HCT116 (cell line): ENCODE data around the gene FOXO6. TPM values are rescaled to one million over a fixed set of nuclear protein-coding genes. Genes with fewer than 3 reads are reported as not detected.

Source experiments
- ATAC-seq: fragments of 200-7000 bp; cut with Tn5 transposase; 2 replicates; pipeline ENCODE4 v1.9.1; 2020; ENCODE audit warnings: mild to moderate bottlenecking, moderate library complexity
- BruUV-seq: library from RNA; stranded (reverse); fragments of 400-500 nt; replicated peaks from 2 replicates; lab custom pipeline; 2021; lab: Mats Ljungman, UMichigan
- CTCF ChIA-PET: fragments of 300-600 bp; sonication (Branson Sonifier 250); formaldehyde crosslinking; loops from one replicate; lab custom pipeline; 2021; ENCODE audit warnings: antibody characterized with exemption; lab: Charles Lee
- POLR2A ChIA-PET: fragments of 300-600, 350-600 bp; sonication (Branson Sonifier 250); formaldehyde crosslinking; loops from one replicate; lab custom pipeline; 2021; ENCODE audit warnings: antibody characterized with exemption; lab: Charles Lee
- RAD21 ChIA-PET, 2 experiments: fragments of 300-600 bp; sonication (Branson Sonifier 250); formaldehyde crosslinking; loops; one replicate each; lab custom pipeline; 2023; ENCODE audit warnings: low total read pairs in 2 of 2; ENCODE audit not compliant: uncharacterized antibody in 2 of 2, unreplicated experiment in 2 of 2, low non-redundant PET in 1 of 2; lab: Charles Lee
- DNase-seq: peaks from one replicate; pipeline ENCODE4 v3.0.0-alpha.2; 2010; ENCODE audit warnings: low read depth, low spot score
- H2AFZ ChIP-seq: fragments of 200-600 bp; shearing (Covaris generic), sonication (generic); 2 replicates; pipeline ENCODE4 v1.6.1; 2017; ENCODE audit warnings: low read depth, mixed run types, mixed read lengths, antibody characterized with exemption, low read length; ENCODE audit not compliant: poor library complexity, severe bottlenecking
- H3K27ac ChIP-seq: 2 replicates; pipeline ENCODE4 v1.5.1; 2012; ENCODE audit warnings: low read depth, low read length
- H3K27me3 ChIP-seq: fragments of 200-600 bp; sonication (generic); 2 replicates; pipeline ENCODE4 v1.6.1; 2016; ENCODE audit warnings: mixed run types, low read length, mixed read lengths; ENCODE audit not compliant: insufficient read depth
- H3K36me3 ChIP-seq, 2 experiments: fragments of 200-500 bp in 1 of 2; fragments of 200-600 bp in 1 of 2; sonication (Bioruptor generic) in 1 of 2; sonication (generic) in 1 of 2; 2 replicates each; pipeline versions ENCODE4 v1.5.1 to v1.6.1; 2014 to 2016; ENCODE audit warnings: low read length in 2 of 2, inconsistent platforms in 1 of 2, mixed read lengths in 1 of 2, mixed run types in 1 of 2; ENCODE audit not compliant: insufficient read depth in 2 of 2, control insufficient read depth in 1 of 2
- H3K4me1 ChIP-seq, 2 experiments: fragments of 200-600 bp in 1 of 2; sonication (generic) in 1 of 2; 2 replicates each; pipeline versions ENCODE4 v1.5.1 to v1.6.1; 2012 to 2017; ENCODE audit warnings: low read length in 2 of 2, inconsistent platforms in 1 of 2, mild to moderate bottlenecking in 1 of 2, mixed read lengths in 1 of 2, mixed run types in 1 of 2, moderate library complexity in 1 of 2; ENCODE audit not compliant: insufficient read depth in 2 of 2, control insufficient read depth in 1 of 2
- H3K4me2 ChIP-seq: fragments of 200-600 bp; sonication (generic); 2 replicates; pipeline ENCODE4 v1.6.1; 2017; ENCODE audit warnings: mixed run types, low read length, mixed read lengths
- H3K4me3 ChIP-seq, 2 experiments: fragments of 200-600 bp in 1 of 2; sonication (generic) in 1 of 2; replicated peaks in 1 of 2; 2 replicates each; pipeline ENCODE4 v1.5.1; 2011 to 2016; ENCODE audit warnings: low read length in 2 of 2, control low read depth in 1 of 2, low read depth in 1 of 2, mild to moderate bottlenecking in 1 of 2, mixed read lengths in 1 of 2, mixed run types in 1 of 2
- H3K79me2 ChIP-seq: fragments of 200-600 bp; sonication (generic); 2 replicates; pipeline ENCODE4 v1.6.1; 2017; ENCODE audit warnings: mild to moderate bottlenecking, mixed run types, low read length, moderate library complexity, mixed read lengths; ENCODE audit not compliant: insufficient read depth
- H3K9ac ChIP-seq: fragments of 200-600 bp; sonication (generic); 2 replicates; pipeline ENCODE4 v1.6.1; 2016; ENCODE audit warnings: low read length, mixed read lengths
- H3K9me2 ChIP-seq: fragments of 200-600 bp; sonication (generic), shearing (Covaris generic); 2 replicates; pipeline ENCODE4 v1.6.1; 2017; ENCODE audit warnings: mixed run types, mild to moderate bottlenecking, moderate library complexity; ENCODE audit not compliant: insufficient read depth
- H3K9me3 ChIP-seq, 2 experiments: fragments of 200-500 bp in 1 of 2; fragments of 200-600 bp in 1 of 2; sonication (Bioruptor generic) in 1 of 2; sonication (generic) in 1 of 2; 2 replicates each; pipeline ENCODE4 v1.6.1; 2014 to 2017; ENCODE audit warnings: low read length in 2 of 2, mixed read lengths in 2 of 2, inconsistent platforms in 1 of 2, low read depth in 1 of 2, mild to moderate bottlenecking in 1 of 2, mixed run types in 1 of 2, moderate library complexity in 1 of 2; ENCODE audit not compliant: control insufficient read depth in 1 of 2, insufficient read depth in 1 of 2
- H4K20me1 ChIP-seq: fragments of 200-600 bp; sonication (generic), shearing (Covaris generic); 2 replicates; pipeline ENCODE4 v1.6.1; 2017; ENCODE audit warnings: mixed run types, mild to moderate bottlenecking, moderate library complexity; ENCODE audit not compliant: insufficient read depth
- ATF3 ChIP-seq: IDR thresholded peaks from 2 replicates; pipeline ENCODE4 v1.6.1; 2012
- EZH2 ChIP-seq: fragments of 200-600 bp; sonication (generic); IDR thresholded peaks from 2 replicates; pipeline ENCODE4 v1.6.1; 2017; ENCODE audit warnings: antibody characterized with exemption, mixed run types
- EZH2phosphoT487 ChIP-seq: fragments of 200-600 bp; IDR thresholded peaks from 2 replicates; pipeline ENCODE4 v1.6.1; 2018; ENCODE audit warnings: antibody characterized with exemption, borderline replicate concordance
- SRF ChIP-seq: IDR thresholded peaks from 2 replicates; pipeline ENCODE4 v1.6.1; 2012; ENCODE audit warnings: low read depth
- TCF7L2 ChIP-seq: IDR thresholded peaks from 2 replicates; pipeline ENCODE4 v1.7.0; 2011; ENCODE audit warnings: borderline replicate concordance, inconsistent platforms; ENCODE audit not compliant: insufficient read depth, insufficient read length; ENCODE audit errors: extremely low read depth
- YY1 ChIP-seq: IDR thresholded peaks from 2 replicates; pipeline ENCODE4 v1.6.1; 2011; ENCODE audit warnings: low read length, low read depth, moderate library complexity, mild to moderate bottlenecking; ENCODE audit not compliant: insufficient replicate concordance; ENCODE audit errors: extremely low read depth
- intact Hi-C: fragments of 100-400 bp; cut with micrococcal nuclease; formaldehyde crosslinking; loops from 2 replicates; pipeline ENCODE4 v1.10.0; 2022
- total RNA-seq: library from RNA; stranded (reverse); gene quantifications from one replicate; pipeline ENCODE4 v1.2.1, GENCODE V29; 2021; ENCODE audit not compliant: unreplicated experiment
- TF ChIP-seq, protein P1 (sequence below): IDR thresholded peaks from 2 replicates; pipeline ENCODE4 v1.6.1; 2012; ENCODE audit warnings: low read depth

The FOXO6 gene
- total RNA-seq, 1 experiment from 2014 or later: 7.0 TPM

DNA sequence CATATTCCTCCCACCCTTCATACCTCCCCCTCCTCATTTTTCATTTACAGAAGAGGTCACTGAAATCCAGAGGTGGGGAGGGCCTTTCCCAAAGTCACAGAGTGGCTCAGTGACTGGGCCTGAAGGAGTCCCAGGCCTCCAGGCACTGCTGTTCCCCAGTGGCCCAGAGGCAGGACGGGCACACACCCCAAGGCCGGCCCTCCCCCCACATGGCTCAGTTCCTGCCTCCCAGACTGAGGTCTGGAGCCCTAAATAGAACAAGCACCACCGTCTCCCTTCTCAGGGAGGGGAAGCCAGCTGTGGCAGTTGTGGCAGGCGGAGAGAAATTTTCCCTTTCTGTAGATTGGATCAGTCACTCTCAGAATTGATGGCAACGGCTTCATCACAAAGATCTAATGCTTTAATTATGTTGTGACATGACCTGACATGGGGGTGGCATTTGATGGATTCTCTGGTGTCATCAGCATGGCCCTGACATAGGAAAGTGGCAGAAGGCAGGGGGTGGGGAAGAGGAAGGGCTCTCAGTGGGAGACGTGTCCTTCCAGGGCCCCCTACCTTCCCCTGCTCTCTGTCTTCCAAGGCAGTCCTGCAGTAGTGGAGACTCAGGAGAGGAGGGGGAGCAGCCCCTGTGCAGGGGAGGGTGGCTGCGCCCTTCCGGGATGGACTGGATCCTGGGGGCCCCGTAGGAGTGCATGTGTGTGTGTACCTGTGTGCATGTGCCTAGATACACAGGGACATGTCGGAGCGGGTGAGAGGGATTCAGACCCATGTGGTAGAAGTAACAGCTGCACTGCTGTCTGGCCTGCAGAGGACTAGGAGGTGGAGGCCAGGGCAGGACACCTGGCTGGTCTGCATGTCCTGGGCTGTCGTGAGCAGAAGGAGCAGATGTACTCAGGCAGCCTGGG is 41.2 kb upstream of the FOXO6 start:
- no peak overlapping the region for H3K27ac ChIP-seq
- peaks cover 0 to 14% of the 10 kb centered on the region in 2 experiments; a peak in 2 of 4 replicates for H3K4me1 ChIP-seq
- no peaks in the 10 kb centered on the region for H3K9me3 ChIP-seq
- H3K9ac ChIP-seq: no peak overlapping the region
- H3K27me3 ChIP-seq: no peaks in the 10 kb centered on the region
- ChIA-PET RAD21 (no interaction called here), POLR2A (no interaction called here), CTCF (interaction anchor here (0.6 kb wide), 1 partner anchor 1446 kb away, joined by 3 read pairs; no protein-coding TSS in a partner anchor)
- DNase-seq: no peak
- BruUV-seq: no TSS peak
- H3K36me3 ChIP-seq: no peaks in the 10 kb centered on the region
- H3K9me2 ChIP-seq: no peaks in the 10 kb centered on the region
- TF ChIP-seq SRF: no peak
- TF ChIP-seq EZH2phosphoT487: no peak
- no peak for TF ChIP-seq TCF7L2
- TF ChIP-seq, protein P1, sequence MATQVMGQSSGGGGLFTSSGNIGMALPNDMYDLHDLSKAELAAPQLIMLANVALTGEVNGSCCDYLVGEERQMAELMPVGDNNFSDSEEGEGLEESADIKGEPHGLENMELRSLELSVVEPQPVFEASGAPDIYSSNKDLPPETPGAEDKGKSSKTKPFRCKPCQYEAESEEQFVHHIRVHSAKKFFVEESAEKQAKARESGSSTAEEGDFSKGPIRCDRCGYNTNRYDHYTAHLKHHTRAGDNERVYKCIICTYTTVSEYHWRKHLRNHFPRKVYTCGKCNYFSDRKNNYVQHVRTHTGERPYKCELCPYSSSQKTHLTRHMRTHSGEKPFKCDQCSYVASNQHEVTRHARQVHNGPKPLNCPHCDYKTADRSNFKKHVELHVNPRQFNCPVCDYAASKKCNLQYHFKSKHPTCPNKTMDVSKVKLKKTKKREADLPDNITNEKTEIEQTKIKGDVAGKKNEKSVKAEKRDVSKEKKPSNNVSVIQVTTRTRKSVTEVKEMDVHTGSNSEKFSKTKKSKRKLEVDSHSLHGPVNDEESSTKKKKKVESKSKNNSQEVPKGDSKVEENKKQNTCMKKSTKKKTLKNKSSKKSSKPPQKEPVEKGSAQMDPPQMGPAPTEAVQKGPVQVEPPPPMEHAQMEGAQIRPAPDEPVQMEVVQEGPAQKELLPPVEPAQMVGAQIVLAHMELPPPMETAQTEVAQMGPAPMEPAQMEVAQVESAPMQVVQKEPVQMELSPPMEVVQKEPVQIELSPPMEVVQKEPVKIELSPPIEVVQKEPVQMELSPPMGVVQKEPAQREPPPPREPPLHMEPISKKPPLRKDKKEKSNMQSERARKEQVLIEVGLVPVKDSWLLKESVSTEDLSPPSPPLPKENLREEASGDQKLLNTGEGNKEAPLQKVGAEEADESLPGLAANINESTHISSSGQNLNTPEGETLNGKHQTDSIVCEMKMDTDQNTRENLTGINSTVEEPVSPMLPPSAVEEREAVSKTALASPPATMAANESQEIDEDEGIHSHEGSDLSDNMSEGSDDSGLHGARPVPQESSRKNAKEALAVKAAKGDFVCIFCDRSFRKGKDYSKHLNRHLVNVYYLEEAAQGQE: no peak
- no peak for TF ChIP-seq EZH2
- TF ChIP-seq YY1: no peak
- no peak for TF ChIP-seq ATF3
- H3K79me2 ChIP-seq: no peaks in the 10 kb centered on the region
- no peak overlapping the region for H2AFZ ChIP-seq
- no peak overlapping the region for H3K4me2 ChIP-seq
- no peaks in the 10 kb centered on the region for H4K20me1 ChIP-seq
- H3K4me3 ChIP-seq: no peak overlapping the region
- intact Hi-C loops: no loop called here
- no peak for ATAC-seq
